ENCODE results near the gene TBXAS1.

Gene TBXAS1

GRCh38 chr7:139993592-139993991 lies 164.5 kb downstream of the TBXAS1 start:
- in situ Hi-C loops (cut with MboI; ENCODE audit: low pct_unique_long_range_greater_than_20kb, low sequenced_read_pairs, unreplicated experiment): no loop called here
- DNase-seq (ENCODE audit: low spot score): no peak
- no peak for TF ChIP-seq CTCF (IDR thresholded peaks at IDR 0.05; ENCODE audit: extremely low read depth, insufficient read depth, missing control alignments)

- no peak for DNase-seq (ENCODE audit: low spot score)
- TF ChIP-seq CTCF (IDR thresholded peaks at IDR 0.05; ENCODE audit: extremely low read depth, insufficient read depth, missing control alignments): no peak
- in situ Hi-C loops (cut with MboI; ENCODE audit: low pct_unique_long_range_greater_than_20kb, low sequenced_read_pairs, unreplicated experiment): no loop called here
Measured at GRCh38 chr7:139994356-139994755, 165.3 kb downstream of the TBXAS1 start.

GRCh38 chr7:139995017-139995915 lies 166.2 kb downstream of the TBXAS1 start:
- in situ Hi-C loops (cut with MboI; ENCODE audit: low pct_unique_long_range_greater_than_20kb, low sequenced_read_pairs, unreplicated experiment): no loop called here
- no peak for DNase-seq (ENCODE audit: low spot score)
- TF ChIP-seq CTCF (IDR thresholded peaks at IDR 0.05; ENCODE audit: extremely low read depth, insufficient read depth, missing control alignments): no peak

GRCh38 chr7:139998572-139998971 lies 169.5 kb downstream of the TBXAS1 start:
- DNase-seq (ENCODE audit: low spot score): no peak
- no peak for TF ChIP-seq CTCF (IDR thresholded peaks at IDR 0.05; ENCODE audit: extremely low read depth, insufficient read depth, missing control alignments)
- in situ Hi-C loops (cut with MboI; ENCODE audit: low pct_unique_long_range_greater_than_20kb, low sequenced_read_pairs, unreplicated experiment): no loop called here

- TF ChIP-seq CTCF (IDR thresholded peaks at IDR 0.05; ENCODE audit: extremely low read depth, insufficient read depth, missing control alignments): no peak
- in situ Hi-C loops (cut with MboI; ENCODE audit: low pct_unique_long_range_greater_than_20kb, low sequenced_read_pairs, unreplicated experiment): no loop called here
- DNase-seq (ENCODE audit: low spot score): no peak
Measured at GRCh38 chr7:139999516-139999915, 170.5 kb downstream of the TBXAS1 start.

- no peak for TF ChIP-seq CTCF (IDR thresholded peaks at IDR 0.05; ENCODE audit: extremely low read depth, insufficient read depth, missing control alignments)
- no peak for DNase-seq (ENCODE audit: low spot score)
- in situ Hi-C loops (cut with MboI; ENCODE audit: low pct_unique_long_range_greater_than_20kb, low sequenced_read_pairs, unreplicated experiment): loop anchor here (10.0 kb wide), 2 partner anchors 356 to 506 kb away; no protein-coding TSS in a partner anchor
Measured at GRCh38 chr7:140000666-140001268, 171.7 kb downstream of the TBXAS1 start.

Data from GM13977 (cell line).